GM21619 (cell line): ENCODE results near the gene TP53BP2.
"Not testable (repeated sequence)": the region's sequence is repeated elsewhere in the genome, so short reads cannot be mapped to it uniquely, and the experiment has no call there.

Source experiments
- ATAC-seq: cut with Tn5 transposase; IDR thresholded peaks from one replicate; pipeline ENCODE4 v1.9.1; 2021; ENCODE audit not compliant: unreplicated experiment

TP53BP2 gene

DNA sequence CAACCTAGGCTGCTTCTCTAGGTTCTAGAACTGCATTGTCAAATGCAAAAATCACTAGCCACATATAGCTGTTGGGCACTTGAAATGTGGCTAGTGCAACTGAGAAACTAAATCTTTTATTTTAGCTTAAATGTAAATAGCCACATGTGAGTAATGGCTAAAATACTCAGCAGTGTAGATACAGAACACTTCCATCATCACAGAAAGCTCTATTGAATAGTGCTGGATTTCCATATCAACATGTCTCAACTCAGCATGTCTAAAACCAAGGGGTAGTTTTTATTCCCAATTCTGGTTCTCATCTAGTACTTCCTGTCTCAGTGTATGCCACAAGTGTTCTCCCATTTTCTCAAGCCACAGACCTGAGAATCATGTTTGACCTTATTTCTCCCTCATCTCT, 7.5 kb upstream of the TP53BP2 start:
- no peak for ATAC-seq

DNA sequence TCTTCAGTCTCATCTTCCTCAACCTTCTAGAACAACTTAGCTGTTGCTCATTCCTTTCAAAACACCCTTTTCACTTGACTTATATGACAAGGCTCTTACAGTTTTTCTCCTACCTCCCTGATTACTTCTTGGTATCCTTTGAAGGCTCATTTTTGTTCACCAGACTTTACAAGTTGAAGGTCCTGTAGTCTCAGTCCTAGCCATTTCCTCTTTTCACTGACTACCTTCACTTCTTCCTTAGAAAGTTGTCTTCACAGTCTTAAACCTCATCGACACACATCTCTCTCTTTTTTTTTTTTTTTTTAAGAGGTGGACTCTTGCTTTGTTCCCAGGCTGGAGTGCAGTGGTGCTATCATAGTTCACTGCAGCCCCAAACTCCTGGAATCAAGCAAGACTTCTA, 6.6 kb upstream of the TP53BP2 start:
- ATAC-seq: no peak

DNA sequence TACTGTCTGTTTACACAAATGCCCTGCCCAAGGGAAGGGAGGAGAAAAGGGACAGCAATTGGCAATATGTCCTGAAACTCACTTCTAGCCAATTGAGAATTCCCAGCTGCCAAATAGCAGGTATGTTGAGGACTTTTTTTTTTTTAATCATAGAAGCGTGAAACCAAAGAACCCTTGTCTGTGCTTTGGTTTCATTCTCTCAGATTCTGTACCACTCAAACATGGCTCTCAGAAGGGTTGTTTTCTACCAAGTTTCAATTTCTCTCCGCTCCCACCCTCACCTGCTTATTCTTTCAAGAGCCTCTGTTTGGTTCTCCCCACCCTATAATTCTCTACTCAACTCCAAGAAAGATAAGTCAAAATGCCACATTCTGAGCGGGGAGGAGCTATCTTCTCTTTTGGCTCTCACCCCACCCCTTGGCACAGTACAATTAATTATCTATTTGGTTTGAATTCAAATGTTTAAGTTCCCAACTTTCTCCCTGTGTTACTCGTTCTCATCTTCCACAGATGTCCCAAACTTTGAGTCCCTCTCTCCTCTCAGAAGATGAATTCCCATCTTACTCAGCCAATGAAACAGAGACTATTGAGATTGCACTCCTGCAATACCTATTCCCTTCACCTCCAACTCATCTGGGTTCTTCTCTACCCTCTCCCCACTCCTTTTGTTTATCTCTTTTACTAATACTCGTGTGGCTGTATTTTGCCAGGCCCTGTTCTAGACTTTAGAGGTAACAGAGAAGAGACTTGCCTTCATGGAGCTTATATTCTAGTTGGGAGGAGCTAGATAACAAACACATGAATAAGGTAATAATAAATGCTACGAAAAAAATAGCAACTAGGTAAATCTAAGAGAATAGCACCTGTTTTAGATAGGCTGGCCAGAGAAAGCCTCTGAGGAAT, 3.9 kb upstream of the TP53BP2 start:
- ATAC-seq: no peak

DNA sequence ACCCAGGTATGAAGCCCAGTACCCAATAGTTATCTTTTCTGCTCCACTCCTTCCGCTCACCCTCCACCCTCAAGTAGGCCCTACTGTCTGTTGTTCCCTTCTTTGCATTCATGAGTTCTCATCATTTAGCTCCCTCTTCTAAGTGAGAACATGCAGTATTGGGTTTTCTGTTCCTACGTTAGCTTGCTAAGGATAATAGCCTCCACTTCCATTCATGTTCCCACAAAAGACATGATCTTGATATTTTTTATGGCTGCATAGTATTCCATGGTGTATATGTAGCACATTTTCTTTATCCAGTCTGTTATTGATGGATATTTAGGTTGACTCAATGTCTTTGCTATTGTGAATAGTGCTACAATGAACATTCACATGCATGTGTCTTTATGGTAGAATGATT, 2.8 kb upstream of the TP53BP2 start:
- no peak for ATAC-seq

DNA sequence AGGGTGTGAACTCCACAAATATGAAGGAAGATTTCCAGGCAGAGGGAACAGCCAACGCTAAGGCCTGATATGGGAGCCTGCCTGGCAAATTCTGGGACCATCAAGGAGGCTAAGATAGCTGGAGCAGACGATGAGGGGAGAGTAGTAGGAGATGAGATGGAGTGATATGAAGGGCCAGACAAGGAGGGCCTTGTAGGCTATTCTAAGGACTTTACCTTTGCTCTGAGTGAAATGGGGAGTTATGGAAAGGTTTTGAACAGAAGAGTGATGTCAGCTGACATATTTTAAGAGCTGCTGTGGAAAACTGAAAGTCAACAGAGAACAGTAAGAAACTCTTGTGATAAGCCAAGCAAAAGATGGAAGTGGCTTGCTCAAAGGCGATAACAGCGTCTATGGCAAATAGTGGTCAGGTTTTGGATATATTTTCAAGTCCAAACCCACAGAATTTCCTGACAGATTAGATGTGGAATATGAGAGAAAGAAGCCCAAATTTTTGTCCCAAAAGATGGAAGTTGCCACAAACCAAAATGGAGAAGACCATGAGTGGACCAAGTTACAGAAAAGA, 2.1 kb upstream of the TP53BP2 start:
- ATAC-seq: no peak

DNA sequence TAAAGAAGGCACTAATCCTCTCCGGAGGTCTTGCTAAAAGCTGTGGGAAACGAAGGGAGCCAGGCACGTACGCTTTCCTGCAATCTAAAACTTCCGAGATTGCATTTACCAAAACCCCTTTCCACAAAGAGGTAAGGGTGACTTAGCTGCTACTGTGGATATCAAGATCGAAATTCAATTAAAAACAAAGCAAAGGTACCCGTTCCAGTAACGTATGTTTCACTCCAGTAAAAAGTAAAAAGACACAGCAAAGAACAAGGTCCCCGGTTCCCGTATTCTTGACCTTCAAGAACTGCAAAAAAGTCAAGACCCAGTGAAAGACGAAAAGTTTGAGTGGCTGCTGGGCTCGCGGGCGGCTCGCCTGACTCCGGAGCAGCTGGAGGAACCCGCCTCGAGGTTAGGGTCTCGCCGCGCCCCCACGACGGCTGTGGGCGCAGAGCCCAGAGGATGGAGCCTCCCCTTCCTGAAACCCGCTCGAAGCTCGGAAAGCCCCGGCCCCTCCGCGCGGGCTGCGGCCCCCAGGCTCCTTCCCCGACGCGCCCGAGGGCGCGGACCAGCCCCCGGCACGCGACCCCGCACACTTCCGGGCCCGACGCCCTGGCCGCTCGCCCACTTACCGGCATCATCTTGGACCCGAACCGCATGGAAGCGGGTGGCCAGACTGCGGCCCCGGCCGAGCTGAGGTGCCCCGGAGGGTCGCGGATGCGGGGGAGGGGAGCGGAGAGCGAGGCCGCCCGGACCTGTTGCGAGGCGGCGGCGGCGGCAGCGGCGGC, 524 bp downstream of the TP53BP2 start:
- ATAC-seq: peak; percentile 26

DNA sequence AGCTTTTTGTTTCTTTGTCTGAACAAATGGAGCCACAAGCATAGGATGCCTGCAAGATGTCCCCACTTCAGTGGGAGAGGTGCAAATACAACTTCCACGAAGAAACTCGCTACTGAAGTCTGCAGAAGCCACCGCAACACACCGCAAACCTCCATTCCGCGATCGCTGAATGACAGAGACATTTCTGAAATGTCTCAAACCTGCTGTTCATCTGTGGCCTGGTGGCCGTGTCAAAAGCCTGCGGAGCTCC, 1.0 kb downstream of the TP53BP2 start:
- ATAC-seq: no peak

DNA sequence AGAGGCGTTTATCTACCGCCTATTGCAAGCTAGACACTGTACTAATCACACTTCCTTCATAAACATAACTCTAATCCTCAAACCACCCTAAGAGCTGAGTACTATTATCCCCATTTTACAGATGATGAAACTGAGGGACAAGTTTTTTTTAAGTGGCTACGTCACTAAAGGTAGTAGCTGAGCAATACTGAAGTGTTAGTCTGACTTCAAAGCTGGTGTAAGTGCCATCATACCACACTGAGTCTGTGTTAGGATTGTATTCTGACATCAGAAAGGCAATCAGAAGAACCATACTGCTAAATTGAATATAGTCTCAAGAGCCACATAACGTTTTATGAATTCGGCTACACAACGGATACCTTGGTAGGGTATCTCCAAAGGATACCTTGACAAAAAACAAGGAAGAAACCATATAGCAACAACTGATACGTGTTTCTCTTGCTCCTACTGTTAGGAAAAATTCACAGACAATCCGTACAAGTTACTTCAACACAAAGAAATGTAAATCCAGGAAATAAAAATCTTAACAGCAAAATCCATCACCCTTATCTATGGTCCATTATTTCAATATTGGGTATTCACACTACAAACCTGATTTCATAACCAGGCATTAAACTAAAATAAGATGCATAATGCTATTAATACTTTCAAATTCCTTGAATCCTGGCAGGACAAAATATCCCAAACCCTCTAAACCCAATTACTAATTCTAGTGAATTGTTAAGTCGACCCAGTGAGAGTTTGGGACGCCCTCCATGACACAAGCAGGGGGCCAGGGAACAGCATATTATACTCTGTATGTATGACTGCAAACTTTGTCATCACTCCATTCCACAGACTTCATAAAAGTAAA, 1.6 kb downstream of the TP53BP2 start:
- no peak for ATAC-seq

DNA sequence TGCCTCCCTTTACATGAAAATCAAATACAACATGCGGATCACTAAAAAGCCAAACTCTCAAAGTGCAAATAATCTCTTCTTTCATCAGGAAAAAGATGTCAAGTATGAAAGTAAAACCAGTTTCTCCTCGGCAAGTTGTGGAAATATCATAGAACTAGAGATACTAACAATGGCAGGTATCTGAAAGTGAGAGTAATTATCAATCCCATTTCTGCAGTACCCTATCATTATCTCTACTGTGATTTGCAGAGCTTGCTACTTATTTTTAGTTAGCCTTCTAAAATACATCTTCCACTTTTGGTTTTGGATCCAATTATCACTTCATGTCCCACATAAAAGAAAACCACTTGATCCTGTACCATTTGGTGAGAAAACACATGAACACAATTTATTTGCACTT, 3.0 kb downstream of the TP53BP2 start:
- ATAC-seq: no peak

DNA sequence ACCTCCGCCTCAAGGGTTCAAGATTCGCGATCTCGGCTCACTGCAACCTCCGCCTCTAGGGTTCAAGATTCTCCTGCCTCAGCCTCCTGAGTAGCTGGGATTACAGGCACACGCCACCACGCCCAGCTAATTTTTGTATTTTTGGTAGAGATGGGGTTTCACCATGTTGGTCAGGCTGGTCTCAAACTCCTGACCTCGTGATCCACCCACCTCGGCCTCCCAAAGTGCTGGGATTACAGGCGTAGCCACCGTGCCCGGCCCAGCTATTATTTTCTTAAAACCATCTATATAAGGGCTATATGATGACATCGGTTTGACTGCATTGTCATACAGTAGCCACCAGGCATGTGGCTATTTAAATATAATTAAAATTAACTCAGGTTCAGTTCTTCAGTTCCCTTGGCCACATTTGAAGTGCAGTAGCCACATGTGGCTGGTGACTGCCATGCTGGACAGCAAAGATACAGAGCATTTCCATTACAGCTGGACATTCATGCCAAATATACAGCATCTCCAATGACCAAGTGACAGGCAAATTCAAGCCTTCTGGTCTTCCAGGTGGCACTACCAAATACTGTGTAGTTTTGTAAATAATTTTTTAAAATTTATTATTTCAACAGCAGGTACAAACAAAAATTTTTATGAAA, 3.6 kb downstream of the TP53BP2 start:
- not testable (repeated sequence) for ATAC-seq

DNA sequence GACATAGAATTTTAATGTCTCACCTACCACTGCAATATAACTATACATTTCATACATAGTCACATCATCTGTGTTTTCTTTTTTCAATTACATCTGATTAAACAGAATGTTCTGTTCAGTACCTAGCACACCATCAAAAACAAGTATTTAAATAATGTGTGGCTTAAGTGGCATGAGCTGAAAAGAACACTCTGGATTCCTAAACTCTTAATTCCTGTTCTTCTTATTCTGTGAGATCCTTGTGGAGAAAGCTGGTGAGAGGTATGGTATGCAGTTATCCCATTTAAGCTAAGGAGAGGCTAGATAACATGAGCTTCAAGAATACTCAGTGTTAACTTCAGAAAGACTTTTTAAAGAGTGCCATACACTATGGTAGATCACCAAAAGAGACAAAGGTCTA, 5.5 kb downstream of the TP53BP2 start:
- no peak for ATAC-seq

DNA sequence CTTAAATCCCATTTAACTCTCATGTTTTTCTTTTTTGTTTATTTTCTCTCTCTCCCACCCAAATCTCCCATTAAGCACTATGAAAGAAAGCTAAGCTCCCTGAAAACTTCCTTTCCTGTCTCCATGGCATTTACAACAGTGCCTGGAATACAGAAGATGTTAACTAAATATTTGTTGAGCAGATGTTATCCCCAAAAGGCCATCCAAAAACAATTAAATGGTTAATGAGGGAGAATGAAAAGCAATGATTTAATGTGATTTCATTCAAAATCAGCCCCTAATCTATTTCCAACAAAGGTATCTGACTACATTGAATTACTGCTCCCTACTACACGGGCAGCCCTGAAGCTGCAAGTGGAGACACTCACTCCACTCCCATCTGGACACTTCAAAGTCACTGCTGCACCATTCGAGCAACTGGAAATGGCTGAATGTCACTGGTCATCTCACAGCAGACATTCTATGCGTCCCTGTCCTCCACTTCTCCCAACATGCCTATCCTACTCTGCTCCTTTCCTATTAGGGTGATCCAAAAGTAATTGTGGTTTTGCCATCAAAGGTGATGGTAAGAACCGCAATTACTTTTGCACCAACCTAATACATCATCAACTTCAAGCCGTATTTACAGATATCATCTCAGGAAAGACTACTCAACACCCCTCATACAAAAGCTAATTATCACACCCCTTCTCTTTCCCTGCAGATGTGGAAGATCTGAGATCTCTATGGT, 7.5 kb downstream of the TP53BP2 start:
- no peak for ATAC-seq

DNA sequence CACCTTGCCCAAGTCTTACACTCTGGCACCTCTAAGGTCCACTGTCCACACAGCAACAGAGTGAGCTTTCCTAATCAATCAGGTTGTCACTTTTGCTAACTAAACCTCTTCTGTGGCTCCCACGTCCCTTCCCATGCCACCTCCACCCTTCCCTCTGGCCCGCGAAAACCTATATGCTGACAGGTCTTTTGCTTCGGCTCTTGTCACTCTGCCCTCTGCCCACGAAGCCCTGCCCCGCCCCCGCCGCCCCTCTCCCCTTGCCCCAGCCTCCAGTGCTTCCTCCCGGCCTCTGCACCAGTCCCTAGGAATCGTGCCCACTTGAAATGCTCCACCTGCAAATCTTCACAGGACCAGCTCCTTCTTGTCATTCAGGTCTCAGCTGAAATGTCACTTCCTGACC, 8.1 kb downstream of the TP53BP2 start:
- no peak for ATAC-seq

DNA sequence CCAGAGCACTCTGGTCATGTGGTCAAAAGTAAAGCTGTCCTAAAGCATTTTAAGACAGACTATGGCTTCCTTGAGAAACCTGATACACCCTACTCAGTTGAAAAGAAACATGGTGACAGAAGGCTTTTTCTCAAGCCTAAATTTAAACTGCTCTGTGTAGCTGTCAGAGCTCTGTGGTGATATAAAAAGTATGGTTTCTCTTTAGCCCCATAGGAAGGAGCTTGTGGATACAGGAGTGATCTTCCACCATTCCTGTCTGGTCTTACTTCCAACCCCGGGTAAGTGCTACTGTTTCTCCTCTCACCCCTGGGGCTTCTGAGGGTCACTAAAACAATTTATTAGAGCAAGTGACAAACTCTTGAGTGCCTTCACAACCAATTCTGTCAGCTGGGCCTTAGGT, 8.5 kb downstream of the TP53BP2 start:
- ATAC-seq: no peak

DNA sequence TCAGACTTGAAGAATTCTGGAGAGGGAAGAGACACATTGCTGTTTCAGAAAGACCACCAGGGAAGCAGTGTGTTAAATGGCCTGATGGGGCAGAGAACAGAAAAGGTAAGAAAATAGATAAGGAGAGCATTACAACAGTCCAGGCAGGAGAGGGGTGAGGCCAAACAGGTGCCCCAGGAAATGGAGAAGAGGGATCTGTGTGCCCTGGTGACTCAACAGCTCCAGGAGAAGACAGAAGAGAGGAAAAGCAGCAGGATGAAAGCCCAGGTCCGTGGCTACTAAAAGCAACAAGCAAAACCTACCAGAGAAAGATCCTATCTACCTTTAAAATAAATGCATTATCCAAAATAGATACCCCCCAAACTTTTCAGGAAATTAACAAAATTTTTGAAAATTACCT, 9.2 kb downstream of the TP53BP2 start:
- ATAC-seq: no peak

DNA sequence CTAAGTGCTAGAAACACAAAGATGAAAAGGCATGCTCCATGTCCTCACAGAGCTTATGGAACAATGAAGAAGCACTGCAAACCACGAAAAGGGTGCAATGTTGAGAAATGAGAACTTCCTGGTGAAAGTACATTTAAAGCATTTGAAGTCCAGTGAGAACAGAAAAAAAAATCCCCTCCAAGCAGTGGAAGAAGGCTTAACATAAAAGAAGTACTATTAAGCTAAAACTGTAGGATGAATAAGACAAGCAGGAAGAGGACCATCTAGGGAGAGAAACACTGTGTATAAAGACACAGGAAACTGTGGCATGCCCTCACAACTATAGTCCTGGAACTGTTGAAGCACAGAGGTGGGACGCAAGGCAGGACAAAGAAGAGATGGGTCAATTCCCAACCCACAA, 10.0 kb downstream of the TP53BP2 start:
- no peak for ATAC-seq

DNA sequence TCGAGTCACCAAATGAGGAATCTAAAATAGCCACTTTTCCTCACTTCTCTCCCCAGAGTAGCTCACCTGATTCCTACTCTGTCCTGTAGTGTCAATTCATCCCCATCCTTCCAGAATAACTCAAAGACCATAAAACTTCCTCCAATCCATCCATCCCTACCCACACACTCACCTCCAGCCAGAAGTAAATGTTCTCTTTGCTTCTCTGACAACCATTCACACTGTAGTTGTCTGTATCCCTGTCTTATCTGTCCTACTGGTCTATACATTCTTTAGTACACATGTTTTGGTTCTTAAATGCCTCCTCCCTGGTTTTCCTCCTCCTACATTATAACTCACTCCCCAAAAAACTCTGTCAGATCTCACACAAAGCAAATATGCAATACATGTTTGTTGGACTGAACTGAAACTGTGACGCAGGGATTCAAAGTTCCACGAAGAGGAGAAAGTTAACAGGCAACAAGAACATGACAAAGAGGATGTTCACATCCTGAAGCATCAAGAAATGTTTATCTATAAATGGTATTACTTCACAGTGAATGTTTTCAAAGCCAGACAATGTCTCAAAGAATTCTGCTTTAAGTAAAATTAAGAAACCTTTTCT, 11.0 kb downstream of the TP53BP2 start:
- ATAC-seq: no peak

DNA sequence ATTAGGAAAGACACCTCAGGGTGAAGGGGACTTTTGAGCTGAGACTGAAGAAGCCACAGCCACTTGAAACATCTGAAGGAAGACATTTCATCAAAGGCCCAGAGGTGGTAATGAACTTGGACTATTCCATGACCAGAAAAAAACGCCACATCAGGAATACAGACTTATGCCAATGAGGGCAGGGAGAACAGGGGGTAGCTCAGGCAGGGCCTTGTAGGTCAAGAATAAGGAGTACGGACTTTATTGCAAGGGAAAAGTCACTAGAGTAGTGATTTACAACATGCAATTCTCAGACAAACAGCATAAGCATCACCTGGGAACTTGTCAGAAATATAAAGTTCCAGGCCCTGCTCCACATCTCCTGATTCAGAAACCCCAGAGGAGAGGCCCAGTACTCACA, 11.8 kb downstream of the TP53BP2 start:
- ATAC-seq: no peak

DNA sequence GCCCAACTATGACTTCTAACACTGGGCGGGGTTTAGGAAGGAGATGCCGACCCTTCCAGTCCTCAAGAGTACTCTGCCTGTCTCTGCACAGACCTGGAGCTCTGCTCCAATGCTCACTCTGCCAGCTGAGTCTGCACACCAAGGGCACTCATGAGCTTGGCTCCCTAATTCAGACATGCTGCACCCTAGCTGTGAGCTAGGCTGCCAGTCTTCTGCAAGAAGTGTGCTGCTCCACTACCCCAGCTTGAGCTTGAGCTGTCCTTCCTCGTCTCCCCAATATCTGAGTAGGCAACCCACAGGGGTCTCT, 13.2 kb downstream of the TP53BP2 start:
- peak; percentile 49 for ATAC-seq
